Measurements from ENCODE around the gene TAX1BP1.
A peak's percentile ranks its signal among the peaks of the same experiment; 100 is the strongest.
"Not testable (repeated sequence)": the region's sequence is repeated elsewhere in the genome, so short reads cannot be mapped to it uniquely, and the experiment has no call there.

The TAX1BP1 gene

DNA sequence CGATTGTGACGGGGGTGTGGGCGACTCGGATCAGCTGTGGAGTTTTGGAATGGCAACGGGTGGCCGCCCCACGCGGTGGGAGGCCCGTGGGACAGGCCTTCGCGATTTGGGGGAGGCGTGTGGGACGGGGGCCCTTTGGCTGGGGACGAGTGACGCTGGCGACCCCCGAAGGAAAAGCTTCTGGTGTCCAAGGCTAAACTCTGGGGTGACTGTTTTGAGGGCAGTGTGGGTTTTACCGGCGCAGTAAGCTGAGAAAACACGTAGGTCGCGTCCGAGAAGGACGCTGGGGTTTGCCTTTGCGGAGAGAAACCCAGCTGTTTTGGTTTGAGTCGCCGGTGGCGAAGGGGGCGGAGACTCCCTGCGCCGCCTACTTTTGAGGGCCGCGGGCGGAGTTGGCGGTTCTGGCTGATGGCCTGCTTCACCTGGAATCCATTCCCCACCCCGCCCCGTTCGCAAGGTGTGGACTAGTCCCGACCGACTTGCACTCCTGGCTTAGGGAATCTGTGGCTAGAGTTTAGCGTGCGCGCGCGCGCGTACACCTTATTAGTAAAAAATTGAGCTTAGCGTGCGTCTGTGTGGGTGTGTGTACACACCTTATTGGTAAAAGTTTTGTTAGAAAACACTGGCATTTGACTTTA lies 606 bp downstream of the TAX1BP1 start:
- peak; percentile 97 for DNase-seq

DNA sequence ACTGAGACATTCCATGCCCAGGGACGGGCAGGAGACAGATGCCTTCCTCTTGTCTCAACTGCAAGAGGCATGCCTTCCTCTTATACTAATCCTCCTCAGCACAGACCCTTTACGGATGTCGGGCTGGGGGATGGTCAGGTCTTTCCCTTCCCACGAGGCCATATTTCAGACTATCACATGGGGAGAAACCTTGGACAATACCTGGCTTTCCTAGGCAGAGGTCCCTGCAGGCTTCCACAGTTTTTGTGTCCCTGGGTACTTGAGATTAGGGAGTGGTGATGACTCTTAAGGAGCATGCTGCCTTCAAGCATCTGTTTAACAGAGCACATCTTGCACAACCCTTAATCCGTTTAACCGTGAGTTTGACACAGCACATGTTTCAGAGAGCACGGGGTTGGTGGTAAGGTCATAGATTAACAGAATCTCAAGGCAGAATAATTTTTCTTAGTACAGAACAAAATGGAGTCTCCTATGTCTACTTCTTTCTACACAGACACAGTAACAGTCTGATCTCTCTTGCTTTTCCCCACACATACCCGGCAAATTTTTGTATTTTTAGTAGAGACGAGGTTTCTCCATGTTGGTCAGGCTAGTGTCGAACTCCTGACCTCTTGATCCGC lies 2.2 kb downstream of the TAX1BP1 start:
- not testable (repeated sequence) for DNase-seq

DNA sequence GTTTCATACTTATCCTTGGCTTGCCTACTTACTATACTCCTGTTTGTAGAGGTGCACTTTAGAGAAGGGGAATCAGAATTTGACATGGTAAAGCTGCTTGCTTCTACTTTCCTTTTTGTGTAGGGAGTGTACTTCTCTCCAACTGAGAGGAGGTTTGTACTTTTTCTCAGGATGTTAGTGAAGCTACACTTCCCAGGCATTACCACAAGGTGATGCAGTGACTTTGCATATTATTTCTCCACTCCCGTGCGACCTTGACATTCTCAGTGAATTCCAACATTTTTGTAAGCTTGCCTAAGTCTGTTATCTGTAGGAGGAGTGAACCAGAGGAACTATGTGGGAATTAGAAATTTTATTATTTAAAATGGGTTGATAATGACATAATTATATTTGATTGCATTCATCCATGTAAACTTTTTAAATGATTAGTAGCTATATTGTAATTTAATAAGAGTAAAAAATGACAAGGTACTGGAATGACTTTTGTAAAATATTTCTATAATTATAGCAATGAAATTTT lies 5.2 kb downstream of the TAX1BP1 start:
- DNase-seq = peak; percentile 76

DNA sequence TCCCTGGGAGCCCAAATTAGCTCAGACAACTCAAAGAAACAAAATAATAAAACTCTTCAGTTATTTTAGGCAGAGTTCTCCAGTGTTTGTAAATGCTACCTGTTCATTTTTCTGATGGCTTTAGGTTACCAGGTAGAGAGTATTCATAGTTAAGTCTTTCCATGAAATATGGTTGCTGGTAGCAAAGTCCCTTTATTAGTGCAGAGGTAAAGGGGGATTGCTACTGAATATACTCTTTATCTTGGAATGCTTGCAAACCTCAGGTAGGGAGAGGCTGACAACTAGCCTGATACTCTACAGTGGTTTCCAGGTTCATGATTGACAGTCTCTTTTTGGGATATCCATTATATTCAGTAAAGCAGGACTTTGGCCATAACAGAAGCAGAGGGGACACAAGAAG lies 6.5 kb downstream of the TAX1BP1 start:
- no peak for DNase-seq

DNA sequence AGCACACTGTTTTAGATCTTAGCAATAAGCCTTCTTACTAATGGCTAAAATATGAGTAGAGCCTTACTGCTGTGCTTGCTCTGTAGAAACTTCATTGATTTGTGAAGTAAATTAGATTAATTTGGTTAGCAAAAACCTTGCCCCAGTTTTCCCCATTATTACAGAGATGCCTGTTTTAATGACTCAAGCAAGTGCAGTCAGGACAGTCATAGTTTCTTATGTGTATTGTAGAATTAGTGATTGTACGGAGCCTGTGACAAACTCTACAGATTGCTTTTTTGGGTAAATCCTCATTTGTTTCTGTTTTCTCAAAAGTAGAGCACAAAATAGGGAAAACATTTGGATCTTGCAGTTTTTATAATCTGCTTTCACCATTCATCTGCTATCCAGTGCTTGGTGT lies 7.0 kb downstream of the TAX1BP1 start:
- DNase-seq = no peak

DNA sequence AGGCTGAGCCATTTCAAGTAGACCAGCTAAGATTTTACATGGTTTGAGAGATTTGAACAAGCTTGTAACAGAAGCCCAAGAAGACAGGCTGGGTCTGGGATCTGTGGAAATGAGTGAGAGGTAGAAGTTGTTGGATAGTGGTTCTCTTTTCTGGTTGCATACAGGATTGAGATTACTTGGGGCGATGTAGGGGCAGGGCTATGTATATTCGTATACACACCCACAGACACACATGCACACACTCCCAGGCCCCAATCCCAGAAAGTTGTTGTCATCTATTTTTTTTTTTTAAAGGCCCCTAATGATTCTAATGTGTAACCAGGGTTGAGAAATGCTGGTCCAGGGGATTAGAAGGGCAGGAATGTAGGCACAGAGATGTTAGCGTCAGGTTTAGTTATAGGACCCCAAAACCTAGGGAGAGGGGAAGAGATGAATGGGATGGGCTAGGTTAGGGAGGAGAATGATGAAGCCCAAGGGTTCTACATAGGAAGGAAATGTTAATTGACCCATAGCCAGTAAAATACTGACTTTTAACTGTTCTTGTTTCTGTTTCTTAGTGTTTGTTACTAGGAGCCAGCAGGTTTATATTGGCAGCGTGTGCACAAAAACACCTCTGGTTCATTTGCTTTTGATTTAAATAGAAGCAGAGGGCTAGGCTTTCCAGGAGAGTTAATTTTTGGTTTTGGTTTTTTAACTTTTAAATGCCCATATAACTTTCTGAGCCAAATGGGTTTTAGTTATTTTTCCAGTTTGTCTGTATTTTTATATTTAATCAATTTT lies 7.8 kb downstream of the TAX1BP1 start:
- no peak for DNase-seq

DNA sequence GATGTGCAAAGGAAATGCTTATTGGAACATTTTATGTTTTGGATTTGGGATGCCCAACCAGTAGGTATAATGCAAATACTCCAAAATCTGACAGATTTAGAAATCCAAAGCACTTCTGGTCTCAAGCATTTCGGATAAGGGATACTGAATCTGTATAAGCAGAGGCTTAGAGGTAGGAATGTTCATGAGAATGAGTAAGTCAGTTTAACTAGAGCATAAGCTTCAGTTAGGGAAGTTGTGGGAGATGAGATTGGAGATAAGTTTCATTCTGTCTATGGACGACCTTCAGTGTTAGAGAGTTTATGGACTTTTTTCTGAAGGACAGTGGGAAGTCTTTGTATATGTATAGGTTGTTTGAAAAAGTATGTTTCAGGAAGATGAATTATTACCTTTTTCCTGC lies 10.4 kb downstream of the TAX1BP1 start:
- no peak for DNase-seq

DNA sequence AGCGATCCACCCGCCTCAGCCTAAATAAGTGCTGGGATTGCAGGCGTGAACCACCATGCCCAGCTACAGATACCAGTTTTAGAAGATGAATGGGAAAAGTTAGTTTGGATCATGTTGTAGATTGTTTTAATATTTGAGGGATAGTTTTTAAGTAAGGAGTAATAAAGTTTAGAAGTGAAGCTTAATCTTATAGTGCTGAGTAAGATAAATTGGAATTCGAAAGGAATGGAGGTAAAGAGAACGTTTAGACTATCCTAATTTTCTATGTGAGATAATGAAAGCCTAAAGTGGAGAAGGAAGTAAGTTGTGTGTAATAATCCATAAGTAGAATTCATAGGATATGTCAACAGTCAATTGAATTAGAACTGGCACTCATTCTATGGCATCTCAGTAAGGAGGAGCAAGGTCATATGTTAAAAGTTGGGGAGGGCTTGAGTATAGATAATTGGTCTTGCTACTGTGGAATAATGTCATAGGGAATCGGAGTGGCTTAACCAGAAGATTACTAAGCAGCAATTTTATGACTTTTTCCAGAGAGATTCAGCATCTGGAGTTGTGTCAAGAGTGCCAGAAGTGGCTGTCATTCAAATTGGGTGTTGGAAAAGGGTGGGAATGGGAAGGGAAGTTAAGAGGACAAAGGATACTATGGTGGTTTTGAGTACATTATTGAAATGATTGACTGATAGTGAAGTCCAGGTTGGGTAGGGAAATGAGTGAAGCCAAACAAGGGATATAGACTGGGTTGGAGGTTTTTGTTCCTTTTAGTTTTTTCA lies 12.1 kb downstream of the TAX1BP1 start:
- no peak for DNase-seq

DNA sequence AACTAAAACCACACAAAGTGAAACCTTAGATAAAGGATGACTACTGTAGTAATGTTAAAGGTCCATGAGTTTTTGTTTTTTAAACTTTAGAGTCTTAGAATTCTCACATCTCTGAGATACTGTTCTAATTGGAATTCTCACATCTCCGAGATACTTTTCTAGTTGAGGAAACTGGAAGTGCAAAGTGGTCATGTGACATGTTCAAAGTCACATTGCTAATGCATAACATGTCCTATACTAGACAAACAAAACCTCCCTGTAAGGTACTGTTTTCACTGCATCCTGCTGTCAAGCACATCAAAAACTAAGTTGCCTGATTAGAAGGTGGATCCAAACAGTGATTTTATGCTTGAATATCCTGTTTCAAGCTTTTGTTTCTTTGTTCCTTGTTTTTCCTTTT lies 13.9 kb downstream of the TAX1BP1 start:
- DNase-seq = peak; percentile 20

GRCh38 chr7:27756298-27756697 lies 16.3 kb downstream of the TAX1BP1 start:
- DNase-seq = no peak

DNA sequence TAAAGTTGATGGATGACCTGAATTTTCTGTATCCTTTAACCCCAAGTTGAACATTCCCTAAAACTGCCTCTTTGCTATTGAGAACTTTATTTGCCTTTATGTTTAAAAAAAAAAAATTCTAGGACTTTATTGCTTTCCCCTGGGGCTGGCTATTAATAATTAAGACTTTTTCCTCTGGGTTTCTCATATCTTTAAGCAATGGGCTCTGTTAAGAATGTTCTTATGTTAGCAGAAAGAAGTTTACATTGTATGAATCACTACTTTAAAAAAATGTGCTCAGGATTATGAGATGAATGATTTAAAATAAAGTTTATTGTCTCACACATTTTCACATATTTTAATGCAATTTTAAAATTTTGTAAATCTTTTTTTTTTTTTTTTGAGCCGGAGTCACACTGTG lies 19.5 kb downstream of the TAX1BP1 start:
- DNase-seq = no peak

DNA sequence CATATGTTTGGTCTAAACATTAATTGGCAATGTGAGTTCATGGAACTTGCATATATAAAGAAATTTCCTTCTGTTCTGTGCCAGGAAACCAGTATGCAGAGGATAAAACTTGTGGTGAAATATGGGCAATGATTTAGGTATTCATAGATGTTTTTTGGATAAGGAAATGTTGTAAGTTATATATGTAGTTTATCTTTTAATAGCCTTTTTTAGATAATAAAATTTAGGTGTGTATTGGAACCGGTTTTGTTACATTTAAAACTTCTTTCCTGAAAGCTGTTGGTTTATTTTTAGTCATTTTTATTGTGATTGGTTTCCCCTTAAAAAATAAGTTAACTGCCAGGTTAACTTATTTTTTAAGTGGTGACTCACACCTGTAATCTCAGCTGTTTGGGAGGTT lies 22.1 kb downstream of the TAX1BP1 start:
- DNase-seq = no peak

DNA sequence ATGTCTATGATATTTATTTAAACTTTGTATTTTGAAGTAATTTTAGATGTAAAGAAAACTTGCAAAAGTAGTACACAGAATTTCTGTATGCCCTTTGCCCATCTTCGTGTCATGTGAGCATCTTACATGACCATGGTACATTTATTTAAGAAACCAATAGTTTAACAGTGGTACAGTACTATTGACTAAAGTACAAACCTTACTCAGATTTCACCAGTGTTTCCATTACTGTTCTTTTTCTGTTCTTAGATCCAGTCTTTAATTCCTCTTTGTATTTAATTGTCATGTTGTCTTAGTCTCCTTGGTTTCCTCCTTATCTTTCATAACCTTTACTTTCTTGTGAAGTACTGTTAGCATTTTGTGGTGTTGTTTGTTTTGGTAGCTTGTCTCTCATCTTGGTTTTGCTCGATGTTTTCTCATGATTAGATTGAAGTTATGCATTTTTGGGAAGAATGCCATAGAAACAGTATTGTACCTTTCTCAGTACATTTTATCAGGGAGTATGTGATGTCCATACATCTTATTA lies 24.1 kb downstream of the TAX1BP1 start:
- no peak for DNase-seq

DNA sequence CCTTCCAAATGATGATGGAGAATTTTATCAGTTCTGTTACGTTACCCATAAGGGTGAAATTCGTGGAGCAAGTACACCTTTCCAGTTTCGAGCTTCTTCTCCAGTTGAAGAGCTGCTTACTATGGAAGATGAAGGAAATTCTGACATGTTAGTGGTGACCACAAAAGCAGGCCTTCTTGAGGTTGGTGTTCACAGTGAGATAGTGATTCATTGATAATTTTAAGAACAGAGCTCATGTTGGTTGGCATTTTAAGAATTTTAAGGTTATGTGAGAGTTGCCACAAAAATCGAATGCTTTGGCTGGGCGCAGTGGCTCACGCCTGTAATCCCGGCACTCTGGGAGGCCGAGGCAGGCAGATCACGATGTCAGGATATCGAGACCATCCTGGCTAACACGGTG lies 25.9 kb downstream of the TAX1BP1 start:
- no peak for DNase-seq

GRCh38 chr7:27767374-27767773 lies 27.4 kb downstream of the TAX1BP1 start:
- no peak for DNase-seq

- no peak for DNase-seq
Observed at GRCh38 chr7:27771111-27771510, 31.1 kb downstream of the TAX1BP1 start.

- no peak for DNase-seq
Observed at GRCh38 chr7:27774717-27775328, 34.9 kb downstream of the TAX1BP1 start.

GRCh38 chr7:27775782-27776181 lies 35.8 kb downstream of the TAX1BP1 start:
- no peak for DNase-seq

GRCh38 chr7:27777662-27778061 lies 37.7 kb downstream of the TAX1BP1 start:
- no peak for DNase-seq

DNA sequence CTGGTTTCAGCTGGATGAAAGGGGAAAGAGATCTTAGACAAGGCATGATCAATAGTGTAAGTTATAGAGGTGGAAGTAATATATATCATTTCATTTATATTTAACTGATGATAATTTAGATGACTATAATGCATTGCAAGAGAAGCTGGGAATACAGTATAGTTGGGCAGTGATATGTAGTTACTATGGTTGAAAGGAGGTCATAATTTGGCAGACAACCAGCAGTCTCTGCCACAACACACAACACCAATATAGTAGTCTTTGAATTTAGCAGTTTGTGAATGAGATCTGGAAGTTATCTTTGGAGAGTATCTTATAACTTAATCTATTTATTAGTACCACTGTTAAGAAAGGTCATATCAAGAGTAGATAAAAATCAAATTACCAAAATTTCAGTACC lies 39.9 kb downstream of the TAX1BP1 start:
- no peak for DNase-seq

DNA sequence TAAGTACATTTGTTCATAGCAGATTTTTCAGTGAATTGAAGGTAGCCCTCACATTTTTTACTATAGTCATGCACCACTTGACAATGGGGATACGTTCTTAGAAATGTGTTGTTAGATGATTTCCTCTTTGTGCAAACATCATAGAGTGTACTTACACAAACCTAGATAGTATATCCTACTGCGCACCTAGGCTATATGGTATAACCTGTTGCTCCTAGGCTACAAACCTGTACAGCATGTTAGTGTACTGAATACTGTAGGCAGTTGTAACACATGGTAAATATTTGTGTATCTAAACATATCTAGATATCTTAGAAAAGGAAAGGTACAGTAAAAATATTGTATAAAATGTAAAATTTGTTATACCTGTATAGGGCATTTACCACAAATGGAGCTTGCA lies 41.2 kb downstream of the TAX1BP1 start:
- no peak for DNase-seq

DNA sequence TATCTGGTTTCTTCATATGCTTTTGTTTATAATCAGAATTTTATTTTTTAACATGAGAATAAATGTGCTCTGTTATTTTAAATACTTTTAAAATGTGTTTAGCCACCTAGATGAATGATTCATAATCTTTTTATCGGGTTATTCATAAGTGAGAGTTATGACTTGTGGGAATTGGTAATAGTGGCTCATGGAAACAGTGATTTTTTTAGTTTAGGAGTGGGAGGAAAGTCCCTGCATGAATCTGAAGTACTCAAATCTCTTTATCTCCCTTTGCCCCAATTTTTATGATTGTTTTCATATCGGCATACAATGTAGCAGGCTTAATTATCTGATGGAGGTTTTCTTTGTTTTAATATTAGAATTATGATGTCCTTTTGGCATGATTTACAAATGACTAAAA lies 42.9 kb downstream of the TAX1BP1 start:
- no peak for DNase-seq

All from NCI-H69 (cell line).